ENCODE results near the gene WDFY2.

WDFY2 gene

GRCh38 chr13:51763486-51763885 is 179.2 kb downstream of the WDFY2 start:
- in situ Hi-C loops (cut with HindIII; ENCODE audit: low pct_unique_long_range_greater_than_20kb, low sequenced_read_pairs) = no loop called here
- no peak for DNase-seq (ENCODE audit: low read depth in 1 of 2, low spot score in 1 of 2)
- TF ChIP-seq JUND (IDR thresholded peaks at IDR 0.05; ENCODE audit: low read depth) = no peak

- DNase-seq (ENCODE audit: low read depth in 1 of 2, low spot score in 1 of 2) = no peak
- TF ChIP-seq JUND (IDR thresholded peaks at IDR 0.05; ENCODE audit: low read depth) = no peak
- in situ Hi-C loops (cut with HindIII; ENCODE audit: low pct_unique_long_range_greater_than_20kb, low sequenced_read_pairs) = no loop called here
Measured at GRCh38 chr13:51764184-51765141, 180.2 kb downstream of the WDFY2 start.

- no peak for TF ChIP-seq JUND (IDR thresholded peaks at IDR 0.05; ENCODE audit: low read depth)
- no peak for DNase-seq (ENCODE audit: low read depth in 1 of 2, low spot score in 1 of 2)
- in situ Hi-C loops (cut with HindIII; ENCODE audit: low pct_unique_long_range_greater_than_20kb, low sequenced_read_pairs) = no loop called here
Measured at GRCh38 chr13:51765142-51765515, 180.9 kb downstream of the WDFY2 start.

- DNase-seq (ENCODE audit: low read depth in 1 of 2, low spot score in 1 of 2) = peak in 1 of 2 experiments; percentile 1
- TF ChIP-seq JUND (IDR thresholded peaks at IDR 0.05; ENCODE audit: low read depth) = no peak
- in situ Hi-C loops (cut with HindIII; ENCODE audit: low pct_unique_long_range_greater_than_20kb, low sequenced_read_pairs) = no loop called here
Measured at GRCh38 chr13:51767100-51767499, 182.8 kb downstream of the WDFY2 start.

GRCh38 chr13:51768378-51768921 is 184.2 kb downstream of the WDFY2 start:
- TF ChIP-seq JUND (IDR thresholded peaks at IDR 0.05; ENCODE audit: low read depth) = no peak
- in situ Hi-C loops (cut with HindIII; ENCODE audit: low pct_unique_long_range_greater_than_20kb, low sequenced_read_pairs) = no loop called here
- DNase-seq (ENCODE audit: low read depth in 1 of 2, low spot score in 1 of 2) = no peak

- no peak for DNase-seq (ENCODE audit: low read depth in 1 of 2, low spot score in 1 of 2)
- in situ Hi-C loops (cut with HindIII; ENCODE audit: low pct_unique_long_range_greater_than_20kb, low sequenced_read_pairs) = no loop called here
- no peak for TF ChIP-seq JUND (IDR thresholded peaks at IDR 0.05; ENCODE audit: low read depth)
Measured at GRCh38 chr13:51768976-51769375, 184.7 kb downstream of the WDFY2 start.

GRCh38 chr13:51769455-51770127 is 185.3 kb downstream of the WDFY2 start:
- DNase-seq (ENCODE audit: low read depth in 1 of 2, low spot score in 1 of 2) = no peak
- TF ChIP-seq JUND (IDR thresholded peaks at IDR 0.05; ENCODE audit: low read depth) = no peak
- in situ Hi-C loops (cut with HindIII; ENCODE audit: low pct_unique_long_range_greater_than_20kb, low sequenced_read_pairs) = no loop called here

- in situ Hi-C loops (cut with HindIII; ENCODE audit: low pct_unique_long_range_greater_than_20kb, low sequenced_read_pairs) = no loop called here
- no peak for DNase-seq (ENCODE audit: low read depth in 1 of 2, low spot score in 1 of 2)
- TF ChIP-seq JUND (IDR thresholded peaks at IDR 0.05; ENCODE audit: low read depth) = no peak
Measured at GRCh38 chr13:51770160-51770559, 185.9 kb downstream of the WDFY2 start.

- no peak for DNase-seq (ENCODE audit: low read depth in 1 of 2, low spot score in 1 of 2)
- in situ Hi-C loops (cut with HindIII; ENCODE audit: low pct_unique_long_range_greater_than_20kb, low sequenced_read_pairs) = no loop called here
- TF ChIP-seq JUND (IDR thresholded peaks at IDR 0.05; ENCODE audit: low read depth) = no peak
Measured at GRCh38 chr13:51770681-51771417, 186.6 kb downstream of the WDFY2 start.

- no peak for DNase-seq (ENCODE audit: low read depth in 1 of 2, low spot score in 1 of 2)
- TF ChIP-seq JUND (IDR thresholded peaks at IDR 0.05; ENCODE audit: low read depth) = no peak
- in situ Hi-C loops (cut with HindIII; ENCODE audit: low pct_unique_long_range_greater_than_20kb, low sequenced_read_pairs) = no loop called here
Measured at GRCh38 chr13:51771418-51772104, 187.3 kb downstream of the WDFY2 start.

- no peak for DNase-seq (ENCODE audit: low read depth in 1 of 2, low spot score in 1 of 2)
- no peak for TF ChIP-seq JUND (IDR thresholded peaks at IDR 0.05; ENCODE audit: low read depth)
- in situ Hi-C loops (cut with HindIII; ENCODE audit: low pct_unique_long_range_greater_than_20kb, low sequenced_read_pairs) = no loop called here
Measured at GRCh38 chr13:51772105-51772455, 187.8 kb downstream of the WDFY2 start.

GRCh38 chr13:51772781-51773180 is 188.5 kb downstream of the WDFY2 start:
- in situ Hi-C loops (cut with HindIII; ENCODE audit: low pct_unique_long_range_greater_than_20kb, low sequenced_read_pairs) = no loop called here
- DNase-seq (ENCODE audit: low read depth in 1 of 2, low spot score in 1 of 2) = no peak
- TF ChIP-seq JUND (IDR thresholded peaks at IDR 0.05; ENCODE audit: low read depth) = no peak

Data from T47D (cell line).